SK-N-SH (cell line): ENCODE data around the gene HEPN1. TPM values are rescaled to one million over a fixed set of nuclear protein-coding genes. Genes with fewer than 3 reads are reported as not detected.

Source experiments
- CTCF ChIA-PET: fragments of 300-600, 350-600 bp; formaldehyde crosslinking; extraction: SDS; loops from one replicate; lab custom pipeline; 2021; lab: Yijun Ruan, JAX
- POLR2A ChIA-PET: fragments of 350-600 bp; sonication (Branson Sonifier 250); formaldehyde crosslinking; extraction: SDS; loops from one replicate; lab custom pipeline; 2020; ENCODE audit warnings: antibody characterized with exemption, inconsistent platforms; lab: Yijun Ruan, JAX
- DNase-seq: peaks from one replicate; pipeline ENCODE4 v3.0.0; 2012
- H2AFZ ChIP-seq: fragments of 200-600 bp; sonication (generic); 2 replicates; pipeline ENCODE4 v1.8.1; 2016; ENCODE audit warnings: antibody characterized with exemption, mild to moderate bottlenecking, low read depth
- H3F3A ChIP-seq: fragments of 200-600 bp; sonication (generic); replicated peaks from 2 replicates; pipeline ENCODE3; 2016; ENCODE audit warnings: antibody characterized with exemption, mild to moderate bottlenecking; ENCODE audit not compliant: insufficient read depth
- H3K27ac ChIP-seq, 2 experiments: fragments of 200-500 bp in 1 of 2; fragments of 200-600 bp in 1 of 2; sonication (Bioruptor generic) in 1 of 2; sonication (generic), shearing (Covaris generic) in 1 of 2; 2 replicates each; pipeline versions ENCODE4 v1.5.1 to v1.6.1; 2014 to 2016; ENCODE audit warnings: low read depth in 2 of 2, inconsistent platforms in 1 of 2, low read length in 1 of 2, mild to moderate bottlenecking in 1 of 2, mixed read lengths in 1 of 2
- H3K27me3 ChIP-seq: fragments of 200-600 bp; sonication (generic), shearing (Covaris generic); 2 replicates; pipeline ENCODE4 v1.6.1; 2016; ENCODE audit warnings: mixed run types; ENCODE audit not compliant: insufficient read depth
- H3K36me3 ChIP-seq, 2 experiments: fragments of 200-500 bp in 1 of 2; fragments of 200-600 bp in 1 of 2; sonication (Bioruptor generic) in 1 of 2; sonication (generic) in 1 of 2; replicated peaks in 1 of 2; 2 replicates each; pipeline versions ENCODE3 to v1.5.1; 2014 to 2016; ENCODE audit warnings: low read length in 1 of 2, mild to moderate bottlenecking in 1 of 2; ENCODE audit not compliant: insufficient read depth in 2 of 2, control insufficient read depth in 1 of 2
- H3K4me1 ChIP-seq, 2 experiments: fragments of 200-500 bp in 1 of 2; fragments of 200-600 bp in 1 of 2; sonication (Bioruptor generic) in 1 of 2; sonication (generic), shearing (Covaris generic) in 1 of 2; 2 replicates each; pipeline versions ENCODE4 v1.5.1 to v1.6.1; 2014 to 2016; ENCODE audit warnings: low read depth in 1 of 2, low read length in 1 of 2, mixed run types in 1 of 2; ENCODE audit not compliant: insufficient read depth in 2 of 2, control insufficient read depth in 1 of 2
- H3K4me2 ChIP-seq: fragments of 200-600 bp; sonication (generic), shearing (Covaris generic); 2 replicates; pipeline ENCODE4 v1.6.1; 2017; ENCODE audit warnings: mixed run types
- H3K4me3 ChIP-seq, 2 experiments: fragments of 200-500 bp in 1 of 2; fragments of 200-600 bp in 1 of 2; sonication (Bioruptor generic) in 1 of 2; sonication (generic), shearing (Covaris generic) in 1 of 2; 2 replicates each; pipeline versions ENCODE4 v1.5.1 to v1.8.1; 2014 to 2016; ENCODE audit warnings: low read depth in 2 of 2, inconsistent platforms in 1 of 2, low read length in 1 of 2, mild to moderate bottlenecking in 1 of 2, mixed read lengths in 1 of 2, moderate library complexity in 1 of 2
- H3K79me2 ChIP-seq: fragments of 200-600 bp; sonication (generic); 2 replicates; pipeline ENCODE4 v1.8.1; 2017; ENCODE audit warnings: mild to moderate bottlenecking; ENCODE audit not compliant: insufficient read depth
- H3K9ac ChIP-seq: fragments of 200-600 bp; sonication (generic); 2 replicates; pipeline ENCODE4 v1.6.1; 2017; ENCODE audit warnings: mixed run types
- H3K9me2 ChIP-seq: fragments of 200-600 bp; sonication (generic); 2 replicates; pipeline ENCODE4 v1.6.1; 2017; ENCODE audit warnings: mixed run types
- H3K9me3 ChIP-seq: fragments of 200-600 bp; sonication (generic); 2 replicates; pipeline ENCODE4 v1.6.1; 2017; ENCODE audit warnings: mixed run types, mild to moderate bottlenecking, moderate library complexity
- H4K20me1 ChIP-seq: fragments of 200-600 bp; sonication (generic); 2 replicates; pipeline ENCODE4 v1.6.1; 2017; ENCODE audit warnings: mild to moderate bottlenecking, mixed run types; ENCODE audit not compliant: insufficient read depth
- EZH2phosphoT487 ChIP-seq: fragments of 200-600 bp; sonication (generic); IDR thresholded peaks from 2 replicates; pipeline ENCODE4 v1.6.1; 2017; ENCODE audit warnings: low read depth, mixed run types, mild to moderate bottlenecking, antibody characterized with exemption, moderate library complexity, borderline replicate concordance
- GATA2 ChIP-seq: sonication (generic); formaldehyde crosslinking; IDR thresholded peaks from 2 replicates; pipeline ENCODE4 v1.5.0; 2020; ENCODE audit warnings: mild to moderate bottlenecking, missing genetic modification reagents
- MEF2A ChIP-seq: IDR thresholded peaks from 2 replicates; pipeline ENCODE4 v1.4.0; 2012; ENCODE audit warnings: low read depth, borderline replicate concordance
- MXI1 ChIP-seq: IDR thresholded peaks from 2 replicates; pipeline ENCODE4 v1.6.1; 2012; ENCODE audit warnings: mild to moderate bottlenecking, low read depth, low read length, improper control_type of control experiment
- POLR2AphosphoS5 ChIP-seq: IDR thresholded peaks from 2 replicates; pipeline ENCODE4 v1.6.1; 2012; ENCODE audit warnings: low read depth, low read length
- TAF1 ChIP-seq: IDR thresholded peaks from 2 replicates; pipeline ENCODE4 v1.6.1; 2012; ENCODE audit warnings: low read depth, mild to moderate bottlenecking, low read length, moderate library complexity, borderline replicate concordance
- TEAD4 ChIP-seq: IDR thresholded peaks from 2 replicates; pipeline ENCODE4 v1.4.0; 2012; ENCODE audit warnings: mild to moderate bottlenecking, borderline replicate concordance; ENCODE audit not compliant: insufficient read depth
- WGBS: methylation state at CpG from one replicate; pipeline ENCODE4 v1.1.6; 2017; ENCODE audit warnings: low lambda C conversion rate; 5-methylcytosine and 5-hydroxymethylcytosine counted together
- polyA plus RNA-seq, 3 experiments: library from polyadenylated mRNA; depleted of rRNA; stranded (reverse); fragments of >200 nt; gene quantifications; 2 replicates each; pipeline ENCODE4 v1.2.3, GENCODE V29; 2012
- TF ChIP-seq, protein P1 (sequence below): IDR thresholded peaks from 2 replicates; pipeline ENCODE4 v1.6.1; 2012; ENCODE audit warnings: mild to moderate bottlenecking, low read depth, low read length, moderate library complexity
- TF ChIP-seq, protein P2 (sequence below): fragments of 150-350 bp; IDR thresholded peaks from 2 replicates; pipeline ENCODE4 v1.6.1; 2017; ENCODE audit warnings: antibody characterized with exemption, low read length, low read depth, borderline replicate concordance
- TF ChIP-seq, protein P3 (sequence below): fragments of 200-600 bp; sonication (generic); IDR thresholded peaks from 2 replicates; pipeline ENCODE4 v1.6.1; 2017; ENCODE audit warnings: antibody characterized with exemption, mild to moderate bottlenecking, moderate library complexity

HEPN1 gene
- polyA plus RNA-seq, 1 of the 3 experiments (the other 2 are of a cell fraction) = not detected

DNA sequence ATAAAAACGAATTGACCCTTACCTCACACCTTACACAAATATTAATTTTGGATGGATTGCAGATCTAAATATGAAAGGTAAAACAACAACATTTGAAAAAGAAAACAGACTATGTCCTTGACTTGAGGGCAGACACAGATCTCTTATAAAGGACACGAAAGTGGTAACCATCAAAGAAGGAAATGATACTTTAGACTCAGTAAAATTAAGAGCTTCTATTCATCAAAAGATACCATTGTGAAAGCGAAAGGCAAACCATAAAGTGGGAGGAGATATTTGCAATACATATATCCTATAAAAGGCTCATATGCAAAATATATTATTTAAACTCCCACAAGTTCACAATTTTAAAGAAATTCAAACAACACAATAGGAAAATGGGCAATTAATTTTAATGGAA lies 11.7 kb downstream of the HEPN1 start:
- DNase-seq = no peak
- H4K20me1 ChIP-seq = no peaks in the 10 kb centered on the region
- TF ChIP-seq, protein P1, sequence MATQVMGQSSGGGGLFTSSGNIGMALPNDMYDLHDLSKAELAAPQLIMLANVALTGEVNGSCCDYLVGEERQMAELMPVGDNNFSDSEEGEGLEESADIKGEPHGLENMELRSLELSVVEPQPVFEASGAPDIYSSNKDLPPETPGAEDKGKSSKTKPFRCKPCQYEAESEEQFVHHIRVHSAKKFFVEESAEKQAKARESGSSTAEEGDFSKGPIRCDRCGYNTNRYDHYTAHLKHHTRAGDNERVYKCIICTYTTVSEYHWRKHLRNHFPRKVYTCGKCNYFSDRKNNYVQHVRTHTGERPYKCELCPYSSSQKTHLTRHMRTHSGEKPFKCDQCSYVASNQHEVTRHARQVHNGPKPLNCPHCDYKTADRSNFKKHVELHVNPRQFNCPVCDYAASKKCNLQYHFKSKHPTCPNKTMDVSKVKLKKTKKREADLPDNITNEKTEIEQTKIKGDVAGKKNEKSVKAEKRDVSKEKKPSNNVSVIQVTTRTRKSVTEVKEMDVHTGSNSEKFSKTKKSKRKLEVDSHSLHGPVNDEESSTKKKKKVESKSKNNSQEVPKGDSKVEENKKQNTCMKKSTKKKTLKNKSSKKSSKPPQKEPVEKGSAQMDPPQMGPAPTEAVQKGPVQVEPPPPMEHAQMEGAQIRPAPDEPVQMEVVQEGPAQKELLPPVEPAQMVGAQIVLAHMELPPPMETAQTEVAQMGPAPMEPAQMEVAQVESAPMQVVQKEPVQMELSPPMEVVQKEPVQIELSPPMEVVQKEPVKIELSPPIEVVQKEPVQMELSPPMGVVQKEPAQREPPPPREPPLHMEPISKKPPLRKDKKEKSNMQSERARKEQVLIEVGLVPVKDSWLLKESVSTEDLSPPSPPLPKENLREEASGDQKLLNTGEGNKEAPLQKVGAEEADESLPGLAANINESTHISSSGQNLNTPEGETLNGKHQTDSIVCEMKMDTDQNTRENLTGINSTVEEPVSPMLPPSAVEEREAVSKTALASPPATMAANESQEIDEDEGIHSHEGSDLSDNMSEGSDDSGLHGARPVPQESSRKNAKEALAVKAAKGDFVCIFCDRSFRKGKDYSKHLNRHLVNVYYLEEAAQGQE = no peak
- no peak for TF ChIP-seq GATA2 (CRISPR knock-in tag)
- no peak for TF ChIP-seq TAF1
- TF ChIP-seq TEAD4 = no peak
- no peak for TF ChIP-seq POLR2AphosphoS5
- TF ChIP-seq MEF2A = no peak
- no peak for TF ChIP-seq MXI1
- TF ChIP-seq, protein P2, sequence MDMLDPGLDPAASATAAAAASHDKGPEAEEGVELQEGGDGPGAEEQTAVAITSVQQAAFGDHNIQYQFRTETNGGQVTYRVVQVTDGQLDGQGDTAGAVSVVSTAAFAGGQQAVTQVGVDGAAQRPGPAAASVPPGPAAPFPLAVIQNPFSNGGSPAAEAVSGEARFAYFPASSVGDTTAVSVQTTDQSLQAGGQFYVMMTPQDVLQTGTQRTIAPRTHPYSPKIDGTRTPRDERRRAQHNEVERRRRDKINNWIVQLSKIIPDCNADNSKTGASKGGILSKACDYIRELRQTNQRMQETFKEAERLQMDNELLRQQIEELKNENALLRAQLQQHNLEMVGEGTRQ = no peak
- TF ChIP-seq EZH2phosphoT487 = no peak
- CTCF ChIA-PET = interaction anchor here (1.0 kb wide), 1 partner anchor 19 kb away, joined by 3 read pairs; no protein-coding TSS in a partner anchor
- no peaks in the 10 kb centered on the region for H3F3A ChIP-seq
- H3K27ac ChIP-seq = no peak overlapping the region
- H2AFZ ChIP-seq = no peak overlapping the region
- no peak overlapping the region for H3K9ac ChIP-seq
- H3K27me3 ChIP-seq = no peaks in the 10 kb centered on the region
- WGBS = 43% methylated on average over 3 of the region's 3 CpGs
- no peaks in the 10 kb centered on the region for H3K79me2 ChIP-seq
- POLR2A ChIA-PET = interaction anchor here (0.6 kb wide), 1 partner anchor 124 kb away, joined by 5 read pairs; no protein-coding TSS in a partner anchor
- no peak overlapping the region for H3K4me3 ChIP-seq
- H3K36me3 ChIP-seq = no peaks in the 10 kb centered on the region
- H3K9me2 ChIP-seq = no peaks in the 10 kb centered on the region
- no peak overlapping the region for H3K4me2 ChIP-seq
- H3K4me1 ChIP-seq = no peaks in the 10 kb centered on the region
- no peaks in the 10 kb centered on the region for H3K9me3 ChIP-seq

DNA sequence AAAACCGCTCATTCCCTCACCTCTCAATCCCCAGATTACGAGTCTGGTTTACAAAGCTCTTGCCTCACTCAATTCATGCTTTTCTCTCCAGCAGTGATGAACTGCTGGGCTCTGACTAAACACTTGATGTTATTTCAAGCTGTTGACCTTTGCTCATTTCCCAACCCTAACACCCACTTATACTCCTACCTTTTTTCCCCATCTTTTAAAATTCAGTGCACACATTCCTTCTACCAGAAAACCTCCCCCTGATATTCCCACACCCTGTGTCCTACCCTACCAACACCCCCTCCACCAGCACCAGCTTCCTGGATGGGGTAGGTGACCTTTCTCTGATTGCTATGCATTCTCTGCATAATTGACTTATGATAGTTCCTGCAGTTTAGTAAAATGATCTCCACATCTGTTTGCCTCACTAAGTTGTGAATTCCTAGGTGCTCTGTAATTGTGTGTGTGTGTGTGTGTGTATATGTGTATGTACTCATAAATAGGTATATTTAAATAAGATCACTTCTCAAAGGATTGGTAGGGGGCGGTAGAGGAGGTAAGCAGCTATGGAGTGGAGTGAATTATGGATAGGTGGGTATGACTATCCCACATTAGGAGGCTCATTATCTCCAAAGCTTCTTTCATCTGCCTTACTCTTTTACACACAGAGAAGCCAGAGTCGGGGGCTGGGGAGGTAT lies 16.0 kb downstream of the HEPN1 start:
- Histone ChIP-seq H3K4me3 (no peak overlapping the region), H3K27ac (no peak overlapping the region), H3F3A (no peaks in the 10 kb centered on the region), H2AFZ (no peak overlapping the region), H3K9me2 (no peaks in the 10 kb centered on the region), H3K36me3 (no peaks in the 10 kb centered on the region), H4K20me1 (no peaks in the 10 kb centered on the region), H3K4me2 (no peak overlapping the region), H3K4me1 (no peaks in the 10 kb centered on the region), H3K27me3 (no peaks in the 10 kb centered on the region), H3K9me3 (no peaks in the 10 kb centered on the region), H3K9ac (no peak overlapping the region), H3K79me2 (no peaks in the 10 kb centered on the region)
- ChIA-PET POLR2A (no interaction called here), CTCF (interaction anchor here (0.6 to 3.2 kb wide), 4 partner anchors 19 to 470 kb away, joined by 3 to 7 read pairs (median 4); partner anchors contain the start of gene CCDC15)
- WGBS = 49% methylated on average over 4 of the region's 4 CpGs
- no peak for DNase-seq
- TF ChIP-seq, protein P3, sequence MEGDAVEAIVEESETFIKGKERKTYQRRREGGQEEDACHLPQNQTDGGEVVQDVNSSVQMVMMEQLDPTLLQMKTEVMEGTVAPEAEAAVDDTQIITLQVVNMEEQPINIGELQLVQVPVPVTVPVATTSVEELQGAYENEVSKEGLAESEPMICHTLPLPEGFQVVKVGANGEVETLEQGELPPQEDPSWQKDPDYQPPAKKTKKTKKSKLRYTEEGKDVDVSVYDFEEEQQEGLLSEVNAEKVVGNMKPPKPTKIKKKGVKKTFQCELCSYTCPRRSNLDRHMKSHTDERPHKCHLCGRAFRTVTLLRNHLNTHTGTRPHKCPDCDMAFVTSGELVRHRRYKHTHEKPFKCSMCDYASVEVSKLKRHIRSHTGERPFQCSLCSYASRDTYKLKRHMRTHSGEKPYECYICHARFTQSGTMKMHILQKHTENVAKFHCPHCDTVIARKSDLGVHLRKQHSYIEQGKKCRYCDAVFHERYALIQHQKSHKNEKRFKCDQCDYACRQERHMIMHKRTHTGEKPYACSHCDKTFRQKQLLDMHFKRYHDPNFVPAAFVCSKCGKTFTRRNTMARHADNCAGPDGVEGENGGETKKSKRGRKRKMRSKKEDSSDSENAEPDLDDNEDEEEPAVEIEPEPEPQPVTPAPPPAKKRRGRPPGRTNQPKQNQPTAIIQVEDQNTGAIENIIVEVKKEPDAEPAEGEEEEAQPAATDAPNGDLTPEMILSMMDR = peak; percentile 18; the same call in 1 of the 2 replicates
- TF ChIP-seq, protein P1 = no peak
